AG04449 (cell line): ENCODE data around the gene GALNT1.

Experiments used
- CTCF ChIA-PET: fragments of 350-600 bp; formaldehyde crosslinking; extraction: SDS; loops from one replicate; lab custom pipeline; 2021; ENCODE audit warnings: antibody characterized with exemption; lab: Yijun Ruan, JAX
- POLR2A ChIA-PET: fragments of 400-600, 350-600 bp; formaldehyde crosslinking; extraction: SDS; loops from one replicate; lab custom pipeline; 2020; ENCODE audit warnings: antibody characterized with exemption, inconsistent platforms; lab: Yijun Ruan, JAX
- DNase-seq: peaks from one replicate; pipeline ENCODE4 v3.0.0-alpha.2; 2010; ENCODE audit warnings: low read depth, low spot score
- H3K4me3 ChIP-seq: 2 replicates; pipeline ENCODE4 v1.5.1; 2011; ENCODE audit warnings: low read depth, mild to moderate bottlenecking, control low read depth, low read length
- TF ChIP-seq, protein P1 (sequence below): IDR thresholded peaks from one replicate; pipeline ENCODE4 v1.5.1; 2011; ENCODE audit warnings: mild to moderate bottlenecking, moderate library complexity, low read length, control low read depth, inconsistent platforms; ENCODE audit not compliant: insufficient read depth; ENCODE audit errors: missing control alignments

GALNT1 gene

DNA sequence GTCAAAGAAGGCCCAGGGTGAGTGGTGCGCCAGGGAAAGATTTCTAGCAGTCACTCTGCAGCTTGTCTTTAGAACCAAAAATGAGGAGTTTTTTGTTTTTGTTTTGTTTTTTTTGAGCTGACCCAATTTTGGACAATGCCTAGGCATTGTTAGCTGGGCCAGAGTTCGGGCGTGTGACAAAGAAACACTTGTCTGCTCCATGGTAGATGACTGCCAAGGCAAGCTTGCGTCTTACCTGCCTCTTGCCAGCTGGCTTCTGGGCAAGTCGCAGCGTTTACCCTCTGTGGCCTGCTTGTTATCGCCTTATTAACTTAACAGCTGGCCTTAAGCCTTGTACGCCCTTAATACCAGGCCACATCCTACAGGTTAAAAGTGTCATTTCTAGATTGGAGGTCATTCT lies 114.3 kb downstream of the GALNT1 start:
- ChIA-PET POLR2A (no interaction called here), CTCF (no interaction called here)
- DNase-seq, result no peak
- no peak overlapping the region for H3K4me3 ChIP-seq
- TF ChIP-seq, protein P1, sequence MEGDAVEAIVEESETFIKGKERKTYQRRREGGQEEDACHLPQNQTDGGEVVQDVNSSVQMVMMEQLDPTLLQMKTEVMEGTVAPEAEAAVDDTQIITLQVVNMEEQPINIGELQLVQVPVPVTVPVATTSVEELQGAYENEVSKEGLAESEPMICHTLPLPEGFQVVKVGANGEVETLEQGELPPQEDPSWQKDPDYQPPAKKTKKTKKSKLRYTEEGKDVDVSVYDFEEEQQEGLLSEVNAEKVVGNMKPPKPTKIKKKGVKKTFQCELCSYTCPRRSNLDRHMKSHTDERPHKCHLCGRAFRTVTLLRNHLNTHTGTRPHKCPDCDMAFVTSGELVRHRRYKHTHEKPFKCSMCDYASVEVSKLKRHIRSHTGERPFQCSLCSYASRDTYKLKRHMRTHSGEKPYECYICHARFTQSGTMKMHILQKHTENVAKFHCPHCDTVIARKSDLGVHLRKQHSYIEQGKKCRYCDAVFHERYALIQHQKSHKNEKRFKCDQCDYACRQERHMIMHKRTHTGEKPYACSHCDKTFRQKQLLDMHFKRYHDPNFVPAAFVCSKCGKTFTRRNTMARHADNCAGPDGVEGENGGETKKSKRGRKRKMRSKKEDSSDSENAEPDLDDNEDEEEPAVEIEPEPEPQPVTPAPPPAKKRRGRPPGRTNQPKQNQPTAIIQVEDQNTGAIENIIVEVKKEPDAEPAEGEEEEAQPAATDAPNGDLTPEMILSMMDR, result no peak

GRCh38 chr18:35696307-35696706 lies 114.8 kb downstream of the GALNT1 start:
- CTCF ChIA-PET, result no interaction called here
- TF ChIP-seq, protein P1, result no peak
- no peak for DNase-seq
- H3K4me3 ChIP-seq, result no peak overlapping the region
- POLR2A ChIA-PET, result no interaction called here

DNA sequence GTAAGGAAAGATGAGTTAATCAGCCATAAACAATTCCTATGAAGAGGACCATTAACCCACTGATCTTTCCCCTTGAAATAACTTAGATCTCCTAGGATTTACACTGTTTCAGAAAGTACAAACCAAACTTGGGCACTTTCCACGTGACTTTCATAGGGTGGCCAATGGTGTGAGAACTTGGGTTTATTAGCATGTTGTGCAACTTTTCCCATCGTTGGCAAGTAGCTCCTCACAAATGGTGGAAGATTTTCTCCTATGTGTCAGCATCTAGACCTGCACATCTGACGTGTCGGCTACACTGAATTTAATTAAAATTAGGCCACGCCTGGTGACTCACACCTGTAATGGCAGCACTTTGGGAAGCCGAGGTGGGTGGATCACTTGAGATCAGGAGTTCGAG lies 116.3 kb downstream of the GALNT1 start:
- POLR2A ChIA-PET, result no interaction called here
- no peak overlapping the region for H3K4me3 ChIP-seq
- TF ChIP-seq, protein P1, result no peak
- CTCF ChIA-PET, result no interaction called here
- no peak for DNase-seq

DNA sequence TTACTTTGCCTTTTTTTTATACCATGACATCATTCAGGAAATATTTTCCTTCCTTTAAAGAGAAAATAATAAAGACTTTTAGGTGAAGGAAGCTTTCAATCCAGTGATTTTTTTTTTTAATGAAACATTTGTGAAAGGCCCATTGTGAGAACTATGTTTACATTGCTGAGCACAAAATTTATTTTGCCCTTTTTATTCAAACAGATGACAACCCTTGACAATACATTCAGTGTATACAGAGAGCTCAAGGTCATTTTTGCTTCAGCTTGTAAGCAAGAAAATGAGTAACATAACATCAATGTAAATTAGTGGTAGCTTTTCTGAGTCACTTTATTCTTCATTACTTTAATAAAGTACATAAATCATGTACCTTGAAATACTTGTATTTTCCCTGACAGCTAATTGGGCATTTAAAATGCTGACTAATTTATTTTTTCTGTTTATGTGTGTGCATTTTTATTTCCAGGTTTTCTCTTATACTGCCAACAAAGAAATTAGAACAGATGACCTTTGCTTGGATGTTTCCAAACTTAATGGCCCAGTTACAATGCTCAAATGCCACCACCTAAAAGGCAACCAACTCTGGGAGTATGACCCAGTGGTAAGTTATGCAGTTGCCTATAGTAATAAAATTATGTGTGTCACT lies 121.6 kb downstream of the GALNT1 start:
- H3K4me3 ChIP-seq, result no peak overlapping the region
- no peak for DNase-seq
- POLR2A ChIA-PET, result interaction anchor here (0.5 kb wide), 1 partner anchor 9 kb away, joined by 3 read pairs; no protein-coding TSS in a partner anchor
- CTCF ChIA-PET, result no interaction called here
- TF ChIP-seq, protein P1, result no peak

DNA sequence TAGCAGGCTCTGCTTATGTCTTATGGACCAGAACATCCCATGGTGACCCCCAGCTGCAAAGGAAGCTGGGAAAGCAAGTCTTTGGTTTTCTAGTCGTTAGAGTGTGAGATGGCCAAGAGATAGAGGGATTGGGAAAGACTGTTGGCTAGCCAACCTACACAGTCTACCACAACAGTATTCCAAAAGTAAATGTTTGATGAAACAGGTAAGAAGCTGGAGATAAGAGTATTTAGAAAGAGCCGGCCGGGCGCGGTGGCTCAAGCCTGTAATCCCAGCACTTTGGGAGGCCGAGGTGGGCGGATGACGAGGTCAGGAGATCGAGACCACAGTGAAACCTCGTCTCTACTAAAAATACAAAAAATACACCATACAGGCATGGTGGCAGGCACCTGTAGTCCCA lies 124.4 kb downstream of the GALNT1 start:
- CTCF ChIA-PET, result interaction anchor here (1.3 kb wide), 1 partner anchor 19 kb away, joined by 3 read pairs; no protein-coding TSS in a partner anchor
- POLR2A ChIA-PET, result no interaction called here

DNA sequence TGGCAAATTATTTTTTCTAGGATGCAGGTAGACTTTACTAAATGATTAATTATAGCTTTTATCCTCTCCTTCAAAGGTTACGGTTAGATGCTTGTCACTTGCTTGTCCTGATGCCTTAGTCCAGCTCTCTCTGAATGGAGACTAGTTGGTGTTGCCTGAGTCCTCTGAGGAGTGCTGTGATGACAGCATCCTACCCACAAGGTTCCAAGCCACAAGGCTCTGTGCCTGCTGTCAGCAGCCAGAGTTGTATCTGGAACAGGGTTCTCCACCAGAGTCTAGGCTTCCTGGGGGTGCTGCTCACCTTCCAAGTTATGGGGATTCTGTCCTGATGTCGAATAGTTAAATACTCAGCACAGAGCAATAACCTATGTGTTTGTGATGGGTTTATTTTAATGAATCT lies 125.7 kb downstream of the GALNT1 start:
- no peak overlapping the region for H3K4me3 ChIP-seq
- TF ChIP-seq, protein P1, result no peak
- ChIA-PET POLR2A (no interaction called here), CTCF (no interaction called here)
- no peak for DNase-seq

More for the DNA sequence above, 124.4 kb downstream of the GALNT1 start:
- TF ChIP-seq, protein P1, result no peak
- no peak overlapping the region for H3K4me3 ChIP-seq
- no peak for DNase-seq
